ENCODE measurements around the gene CFL2.
"Not testable (repeated sequence)": the region's sequence is repeated elsewhere in the genome, so short reads cannot be mapped to it uniquely, and the experiment has no call there.

Gene CFL2

GRCh38 chr14:34694216-34694615 is 20.2 kb downstream of the CFL2 start:
- H3K9me3 ChIP-seq (ENCODE audit: control insufficient read depth, insufficient read depth, low read length); H3K36me3 ChIP-seq (ENCODE audit: insufficient read depth, low read length); H3K4me1 ChIP-seq (ENCODE audit: insufficient read depth, low read length): not testable (repeated sequence)
- H3K9ac ChIP-seq (ENCODE audit: low read depth, low read length), result peak overlapping the region; percentile 46; the same call in 1 of the 2 replicates

GRCh38 chr14:34693228-34693939 is 21.0 kb downstream of the CFL2 start:
- Histone ChIP-seq H3K9ac (ENCODE audit: low read depth, low read length) (peak overlapping the region; percentile 46; the same call in 1 of the 2 replicates), H3K36me3 (ENCODE audit: insufficient read depth, low read length) (no peaks in the 10 kb centered on the region), H3K9me3 (ENCODE audit: control insufficient read depth, insufficient read depth, low read length) (no peaks in the 10 kb centered on the region), H3K4me1 (ENCODE audit: insufficient read depth, low read length) (peaks cover 11% of the 10 kb centered on the region)

GRCh38 chr14:34692898-34693227 is 21.5 kb downstream of the CFL2 start:
- Histone ChIP-seq H3K9ac (ENCODE audit: low read depth, low read length) (no peak overlapping the region; the same call in 1 of the 2 replicates), H3K9me3 (ENCODE audit: control insufficient read depth, insufficient read depth, low read length) (no peaks in the 10 kb centered on the region), H3K36me3 (ENCODE audit: insufficient read depth, low read length) (no peaks in the 10 kb centered on the region), H3K4me1 (ENCODE audit: insufficient read depth, low read length) (peaks cover 13% of the 10 kb centered on the region)

- Histone ChIP-seq H3K36me3 (ENCODE audit: insufficient read depth, low read length) (no peaks in the 10 kb centered on the region), H3K4me1 (ENCODE audit: insufficient read depth, low read length) (peaks cover 13% of the 10 kb centered on the region), H3K9me3 (ENCODE audit: control insufficient read depth, insufficient read depth, low read length) (no peaks in the 10 kb centered on the region), H3K9ac (ENCODE audit: low read depth, low read length) (no peak overlapping the region)
Observed at GRCh38 chr14:34692348-34692747, 22.0 kb downstream of the CFL2 start.

GRCh38 chr14:34691206-34691605 is 23.2 kb downstream of the CFL2 start:
- Histone ChIP-seq H3K36me3 (ENCODE audit: insufficient read depth, low read length) (no peaks in the 10 kb centered on the region), H3K4me1 (ENCODE audit: insufficient read depth, low read length) (peaks cover 14% of the 10 kb centered on the region), H3K9ac (ENCODE audit: low read depth, low read length) (no peak overlapping the region), H3K9me3 (ENCODE audit: control insufficient read depth, insufficient read depth, low read length) (no peaks in the 10 kb centered on the region)

- Histone ChIP-seq H3K4me1 (ENCODE audit: insufficient read depth, low read length) (peaks cover 17% of the 10 kb centered on the region), H3K9ac (ENCODE audit: low read depth, low read length) (no peak overlapping the region), H3K9me3 (ENCODE audit: control insufficient read depth, insufficient read depth, low read length) (no peaks in the 10 kb centered on the region), H3K36me3 (ENCODE audit: insufficient read depth, low read length) (no peaks in the 10 kb centered on the region)
Observed at GRCh38 chr14:34688470-34689206, 25.8 kb downstream of the CFL2 start.

GRCh38 chr14:34685819-34686428 is 28.5 kb downstream of the CFL2 start:
- H3K9me3 ChIP-seq (ENCODE audit: control insufficient read depth, insufficient read depth, low read length), result no peaks in the 10 kb centered on the region
- peaks cover 11% of the 10 kb centered on the region for H3K4me1 ChIP-seq (ENCODE audit: insufficient read depth, low read length)
- no peaks in the 10 kb centered on the region for H3K36me3 ChIP-seq (ENCODE audit: insufficient read depth, low read length)
- no peak overlapping the region for H3K9ac ChIP-seq (ENCODE audit: low read depth, low read length)

GRCh38 chr14:34684578-34684977 is 29.8 kb downstream of the CFL2 start:
- no peaks in the 10 kb centered on the region for H3K36me3 ChIP-seq (ENCODE audit: insufficient read depth, low read length)
- no peak overlapping the region for H3K9ac ChIP-seq (ENCODE audit: low read depth, low read length)
- H3K4me1 ChIP-seq (ENCODE audit: insufficient read depth, low read length), result peaks cover 11% of the 10 kb centered on the region

GRCh38 chr14:34682787-34683321 is 31.5 kb downstream of the CFL2 start:
- Histone ChIP-seq H3K4me1 (ENCODE audit: insufficient read depth, low read length) (peaks cover 10% of the 10 kb centered on the region), H3K9me3 (ENCODE audit: control insufficient read depth, insufficient read depth, low read length) (no peaks in the 10 kb centered on the region), H3K36me3 (ENCODE audit: insufficient read depth, low read length) (no peaks in the 10 kb centered on the region), H3K9ac (ENCODE audit: low read depth, low read length) (no peak overlapping the region)

More at GRCh38 chr14:34684578-34684977, 29.8 kb downstream of the CFL2 start:
- no peaks in the 10 kb centered on the region for H3K9me3 ChIP-seq (ENCODE audit: control insufficient read depth, insufficient read depth, low read length)

- no peak overlapping the region for H3K9ac ChIP-seq (ENCODE audit: low read depth, low read length)
- no peaks in the 10 kb centered on the region for H3K36me3 ChIP-seq (ENCODE audit: insufficient read depth, low read length)
- peaks cover 8% of the 10 kb centered on the region for H3K4me1 ChIP-seq (ENCODE audit: insufficient read depth, low read length)
- no peaks in the 10 kb centered on the region for H3K9me3 ChIP-seq (ENCODE audit: control insufficient read depth, insufficient read depth, low read length)
Observed at GRCh38 chr14:34680806-34681479, 33.5 kb downstream of the CFL2 start.

GRCh38 chr14:34678735-34679134 is 35.7 kb downstream of the CFL2 start:
- peaks cover 8% of the 10 kb centered on the region for H3K4me1 ChIP-seq (ENCODE audit: insufficient read depth, low read length)
- H3K9ac ChIP-seq (ENCODE audit: low read depth, low read length), result no peak overlapping the region

GRCh38 chr14:34678306-34678705 is 36.1 kb downstream of the CFL2 start:
- peaks cover 8% of the 10 kb centered on the region for H3K4me1 ChIP-seq (ENCODE audit: insufficient read depth, low read length)
- no peaks in the 10 kb centered on the region for H3K36me3 ChIP-seq (ENCODE audit: insufficient read depth, low read length)
- no peaks in the 10 kb centered on the region for H3K9me3 ChIP-seq (ENCODE audit: control insufficient read depth, insufficient read depth, low read length)
- no peak overlapping the region for H3K9ac ChIP-seq (ENCODE audit: low read depth, low read length)

More at GRCh38 chr14:34678735-34679134, 35.7 kb downstream of the CFL2 start:
- Histone ChIP-seq H3K36me3 (ENCODE audit: insufficient read depth, low read length) (no peaks in the 10 kb centered on the region), H3K9me3 (ENCODE audit: control insufficient read depth, insufficient read depth, low read length) (no peaks in the 10 kb centered on the region)

GRCh38 chr14:34676516-34677211 is 37.7 kb downstream of the CFL2 start:
- Histone ChIP-seq H3K9ac (ENCODE audit: low read depth, low read length) (no peak overlapping the region), H3K4me1 (ENCODE audit: insufficient read depth, low read length) (peaks cover 8% of the 10 kb centered on the region), H3K9me3 (ENCODE audit: control insufficient read depth, insufficient read depth, low read length) (no peaks in the 10 kb centered on the region), H3K36me3 (ENCODE audit: insufficient read depth, low read length) (no peaks in the 10 kb centered on the region)

- peaks cover 8% of the 10 kb centered on the region for H3K4me1 ChIP-seq (ENCODE audit: insufficient read depth, low read length)
- no peaks in the 10 kb centered on the region for H3K36me3 ChIP-seq (ENCODE audit: insufficient read depth, low read length)
- no peak overlapping the region for H3K9ac ChIP-seq (ENCODE audit: low read depth, low read length)
- H3K9me3 ChIP-seq (ENCODE audit: control insufficient read depth, insufficient read depth, low read length), result no peaks in the 10 kb centered on the region
Observed at GRCh38 chr14:34673702-34674101, 40.7 kb downstream of the CFL2 start.
